HAP-1 (cell line): ENCODE results near the gene ARHGEF7.
"Not testable (repeated sequence)": the region's sequence is repeated elsewhere in the genome, so short reads cannot be mapped to it uniquely, and the experiment has no call there.

Experiments used
- DNase-seq, 2 experiments: peaks; one replicate each; pipeline ENCODE4 v3.0.0-alpha.2; 2016 to 2020; ENCODE audit warnings: low spot score in 2 of 2
- H3K27me3 ChIP-seq: fragments of 250-450 bp; sonication (Bioruptor Pico); 2 replicates; pipeline ENCODE4 v1.5.1; 2020; ENCODE audit warnings: low read depth, mild to moderate bottlenecking, moderate library complexity
- H3K36me3 ChIP-seq: fragments of 250-450 bp; sonication (Bioruptor Pico); replicated peaks from 2 replicates; pipeline ENCODE4 v1.5.1; 2020; ENCODE audit warnings: mild to moderate bottlenecking
- H3K4me1 ChIP-seq: fragments of 250-450 bp; sonication (Bioruptor Pico); 2 replicates; pipeline ENCODE4 v1.5.1; 2020; ENCODE audit warnings: mild to moderate bottlenecking
- H3K4me3 ChIP-seq: fragments of 250-450 bp; sonication (Bioruptor Pico); 2 replicates; pipeline ENCODE4 v1.5.1; 2020; ENCODE audit warnings: mild to moderate bottlenecking, moderate library complexity
- H3K9me3 ChIP-seq: fragments of 250-450 bp; sonication (Bioruptor Pico); 2 replicates; pipeline ENCODE4 v1.5.1; 2020; ENCODE audit warnings: mild to moderate bottlenecking, moderate library complexity
- in situ Hi-C: fragments of 300-500 bp; cut with MboI; formaldehyde crosslinking; loops from 3 replicates; pipeline ENCODE4 v1.14.3; 2020; ENCODE audit warnings: low sequenced_read_pairs, inconsistent platforms, mixed read lengths

ARHGEF7 gene

GRCh38 chr13:111193223-111193622 is 78.1 kb downstream of the ARHGEF7 start:
- H3K4me1 ChIP-seq, H3K36me3 ChIP-seq, in situ Hi-C loops, H3K4me3 ChIP-seq, DNase-seq, H3K9me3 ChIP-seq, H3K27me3 ChIP-seq: not testable (repeated sequence)

DNA sequence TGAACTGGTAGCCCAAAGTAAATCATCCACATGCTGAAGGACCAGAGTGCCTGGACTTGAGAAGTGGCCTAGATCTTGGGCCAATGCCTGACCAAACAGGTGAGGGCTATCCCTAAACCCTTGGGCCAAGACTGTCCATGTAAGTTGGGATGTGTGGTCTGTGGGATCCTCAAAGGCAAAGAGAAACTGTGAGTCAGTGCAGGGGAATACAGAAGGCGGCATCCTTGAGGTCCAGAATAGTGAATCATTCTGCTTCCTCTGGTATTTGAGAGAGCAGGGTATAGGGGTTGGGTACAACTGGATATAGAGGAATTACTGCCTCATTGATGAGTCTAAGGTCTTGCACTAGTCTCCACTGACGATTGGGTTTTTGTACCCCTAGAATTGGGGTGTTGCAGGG is 79.5 kb downstream of the ARHGEF7 start:
- H3K9me3 ChIP-seq, DNase-seq, H3K36me3 ChIP-seq, H3K4me3 ChIP-seq, H3K4me1 ChIP-seq, in situ Hi-C loops, H3K27me3 ChIP-seq: not testable (repeated sequence)

DNA sequence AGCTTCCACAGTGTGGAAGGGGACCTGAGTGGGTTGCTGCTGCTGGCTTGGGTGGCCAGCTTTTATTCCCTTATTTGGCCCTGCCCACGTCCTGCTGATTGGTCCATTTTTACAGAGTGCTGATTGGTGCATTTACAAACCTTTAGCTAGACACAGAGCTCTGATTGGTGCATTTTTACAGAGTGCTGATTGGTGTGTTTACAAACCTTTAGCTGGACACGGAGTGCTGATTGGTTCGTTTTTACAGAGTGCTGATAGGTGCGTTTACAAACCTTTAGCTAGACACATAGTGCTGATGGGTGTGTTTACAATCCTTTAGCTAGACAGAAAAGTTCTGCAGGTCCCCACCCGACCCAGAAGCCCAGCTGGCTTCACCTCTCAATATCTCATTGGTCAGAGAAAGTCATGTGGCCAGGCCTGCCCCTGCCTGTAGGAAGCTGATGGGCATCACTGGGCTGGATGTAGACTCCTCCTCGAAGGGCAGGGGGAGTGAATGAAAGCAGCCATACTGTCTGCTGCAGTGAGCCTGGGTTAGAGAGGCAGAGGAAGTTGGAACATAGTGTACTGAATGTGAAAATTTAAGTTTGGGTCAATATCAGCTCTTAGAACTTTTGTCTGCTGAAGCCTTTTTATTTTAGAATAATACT is 83.7 kb downstream of the ARHGEF7 start:
- in situ Hi-C loops, H3K9me3 ChIP-seq, H3K27me3 ChIP-seq, H3K36me3 ChIP-seq, H3K4me3 ChIP-seq, DNase-seq, H3K4me1 ChIP-seq: not testable (repeated sequence)

- H3K27me3 ChIP-seq = no peaks in the 10 kb centered on the region
- no peaks in the 10 kb centered on the region for H3K9me3 ChIP-seq
- DNase-seq = no peak
- H3K4me3 ChIP-seq = no peak overlapping the region
- no peaks in the 10 kb centered on the region for H3K36me3 ChIP-seq
- H3K4me1 ChIP-seq = no peaks in the 10 kb centered on the region
- in situ Hi-C loops = no loop called here
Observed at GRCh38 chr13:111201304-111201940, 86.3 kb downstream of the ARHGEF7 start.

GRCh38 chr13:111202156-111202621 is 87.1 kb downstream of the ARHGEF7 start:
- Histone ChIP-seq H3K27me3 (no peaks in the 10 kb centered on the region), H3K9me3 (no peaks in the 10 kb centered on the region), H3K4me1 (no peaks in the 10 kb centered on the region), H3K36me3 (no peaks in the 10 kb centered on the region), H3K4me3 (no peak overlapping the region)
- no peak for DNase-seq
- in situ Hi-C loops = no loop called here

DNA sequence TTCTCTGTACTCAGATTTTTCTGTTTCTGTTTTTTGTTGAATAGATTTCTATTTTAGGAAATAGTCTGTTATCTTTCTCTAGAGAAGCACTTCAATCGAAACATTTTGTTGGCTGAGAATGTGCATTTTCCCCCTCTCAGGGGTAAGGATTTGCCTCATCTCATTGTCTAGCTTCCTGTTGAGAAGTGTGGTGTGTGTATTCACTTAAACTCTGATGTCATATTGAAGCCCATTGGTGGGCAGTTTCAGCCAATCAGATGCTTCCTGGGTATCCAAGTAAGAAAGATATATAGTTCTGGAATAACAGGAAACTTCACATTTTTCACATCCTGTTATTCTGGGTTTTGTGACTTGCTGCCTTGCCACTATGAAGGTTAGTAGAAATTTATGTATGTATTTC is 87.6 kb downstream of the ARHGEF7 start:
- no peaks in the 10 kb centered on the region for H3K9me3 ChIP-seq
- no peak overlapping the region for H3K4me3 ChIP-seq
- no peaks in the 10 kb centered on the region for H3K4me1 ChIP-seq
- no peaks in the 10 kb centered on the region for H3K27me3 ChIP-seq
- in situ Hi-C loops = no loop called here
- H3K36me3 ChIP-seq = no peaks in the 10 kb centered on the region
- DNase-seq = no peak

- Histone ChIP-seq H3K4me3 (no peak overlapping the region), H3K27me3 (no peaks in the 10 kb centered on the region), H3K9me3 (no peaks in the 10 kb centered on the region), H3K4me1 (no peaks in the 10 kb centered on the region), H3K36me3 (no peaks in the 10 kb centered on the region)
- no peak for DNase-seq
- in situ Hi-C loops = no loop called here
Observed at GRCh38 chr13:111203736-111204389, 88.8 kb downstream of the ARHGEF7 start.

DNA sequence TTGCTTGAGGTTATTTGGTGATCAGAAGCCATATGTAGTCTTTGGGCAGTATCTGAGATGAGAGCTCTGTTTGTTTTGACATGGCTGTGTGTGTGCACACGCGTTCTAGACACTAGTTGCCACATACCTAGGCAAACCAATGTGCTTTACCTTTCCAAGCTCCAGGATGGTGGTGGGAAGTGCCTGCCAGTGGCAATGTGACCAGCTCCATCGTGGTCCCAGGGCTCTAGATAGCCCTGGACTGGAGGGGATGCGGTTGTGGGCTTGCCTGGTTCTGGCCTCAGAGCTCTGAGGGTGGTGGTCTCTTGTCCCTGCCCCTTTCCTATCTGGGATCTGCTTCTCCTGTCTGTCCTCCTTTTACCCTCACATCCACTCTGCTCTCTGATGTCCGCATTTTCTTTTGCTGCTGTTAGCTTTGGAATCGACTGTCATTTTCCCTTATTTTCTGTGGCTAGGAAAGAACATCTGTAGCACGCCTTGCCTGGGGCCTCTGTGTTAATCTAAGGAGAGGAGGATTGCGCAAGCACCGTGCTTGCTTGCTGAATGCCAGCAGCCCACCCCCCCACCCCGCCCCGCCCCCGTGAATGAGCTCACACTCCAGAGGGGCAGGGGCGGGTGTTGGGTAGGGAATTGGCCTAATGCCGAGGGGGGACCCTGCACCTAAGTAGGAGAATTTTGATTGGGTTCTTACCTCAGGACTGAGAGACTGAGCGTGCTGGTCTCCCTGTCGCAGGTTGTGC is 89.5 kb downstream of the ARHGEF7 start:
- peak in 1 of 2 experiments; percentile 24 for DNase-seq
- Histone ChIP-seq H3K27me3 (no peaks in the 10 kb centered on the region), H3K36me3 (no peaks in the 10 kb centered on the region), H3K9me3 (no peaks in the 10 kb centered on the region), H3K4me3 (no peak overlapping the region), H3K4me1 (no peaks in the 10 kb centered on the region)
- in situ Hi-C loops = no loop called here

DNA sequence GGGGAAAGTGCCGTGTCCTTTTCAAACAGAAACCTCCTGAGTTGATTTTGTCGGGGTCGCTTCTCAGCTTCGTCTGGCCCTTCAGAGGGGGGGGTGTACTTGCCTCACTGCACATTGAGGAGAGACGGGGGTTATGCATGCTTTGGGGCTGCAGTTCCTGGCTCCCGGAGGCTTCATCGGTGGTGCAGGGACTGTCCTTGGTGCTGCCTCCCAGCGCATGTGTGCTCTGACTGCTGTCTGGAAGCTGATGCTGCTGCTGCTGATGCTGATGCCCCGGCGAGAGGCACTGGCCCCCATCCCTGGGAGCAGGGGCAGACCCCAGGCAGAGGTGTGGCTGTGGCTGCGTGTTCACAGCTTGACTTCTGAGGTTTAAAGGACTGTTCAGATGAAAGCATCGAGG is 91.0 kb downstream of the ARHGEF7 start:
- Histone ChIP-seq H3K4me3 (no peak overlapping the region), H3K4me1 (no peaks in the 10 kb centered on the region; the same call in 1 of the 2 replicates), H3K27me3 (no peaks in the 10 kb centered on the region), H3K36me3 (no peaks in the 10 kb centered on the region), H3K9me3 (no peaks in the 10 kb centered on the region)
- no peak for DNase-seq
- in situ Hi-C loops = no loop called here

DNA sequence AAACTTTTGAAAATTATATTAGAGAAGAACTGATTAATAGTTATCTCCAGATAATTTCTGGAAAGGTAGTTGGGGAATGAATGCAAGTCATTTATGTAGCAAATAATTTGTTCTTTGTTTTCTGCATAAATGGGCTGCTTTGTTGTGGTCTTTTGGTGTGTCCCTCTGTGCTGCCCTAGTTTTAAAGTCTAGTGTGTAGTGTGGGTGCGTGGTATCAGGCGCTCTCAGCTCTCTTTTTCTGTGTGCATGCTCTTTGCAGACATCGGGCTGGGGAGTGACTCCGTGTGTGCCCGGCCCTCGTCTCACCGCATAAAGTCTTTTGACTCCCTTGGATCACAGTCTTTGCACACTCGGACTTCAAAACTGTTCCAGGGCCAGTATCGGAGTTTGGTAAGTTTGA is 94.5 kb downstream of the ARHGEF7 start:
- Histone ChIP-seq H3K27me3 (no peaks in the 10 kb centered on the region), H3K36me3 (no peaks in the 10 kb centered on the region), H3K9me3 (no peaks in the 10 kb centered on the region), H3K4me3 (no peak overlapping the region), H3K4me1 (no peaks in the 10 kb centered on the region; the same call in 1 of the 2 replicates)
- in situ Hi-C loops = no loop called here
- DNase-seq = no peak

GRCh38 chr13:111210091-111210490 is 95.0 kb downstream of the ARHGEF7 start:
- DNase-seq = no peak
- H3K4me1 ChIP-seq = no peaks in the 10 kb centered on the region; the same call in 1 of the 2 replicates
- no peaks in the 10 kb centered on the region for H3K9me3 ChIP-seq
- H3K27me3 ChIP-seq = no peaks in the 10 kb centered on the region
- no peaks in the 10 kb centered on the region for H3K36me3 ChIP-seq
- in situ Hi-C loops = no loop called here
- no peak overlapping the region for H3K4me3 ChIP-seq

- in situ Hi-C loops = no loop called here
- no peak overlapping the region for H3K4me3 ChIP-seq
- H3K9me3 ChIP-seq = no peaks in the 10 kb centered on the region
- H3K27me3 ChIP-seq = no peaks in the 10 kb centered on the region
- no peaks in the 10 kb centered on the region; the same call in 1 of the 2 replicates for H3K4me1 ChIP-seq
- H3K36me3 ChIP-seq = no peaks in the 10 kb centered on the region
- DNase-seq = no peak
Observed at GRCh38 chr13:111210544-111211469, 95.7 kb downstream of the ARHGEF7 start.
